Skeletal muscle tissue (tissue), 4 donors: ENCODE measurements around the gene RCN2. TPM values are rescaled to one million over a fixed set of nuclear protein-coding genes. Genes with fewer than 3 reads are reported as not detected.
"Not testable (repeated sequence)": the region's sequence is repeated elsewhere in the genome, so short reads cannot be mapped to it uniquely, and the experiment has no call there.

Source experiments
- H3K27ac ChIP-seq: one replicate; pipeline ENCODE4 v1.7.0; 2013; ENCODE audit warnings: mild to moderate bottlenecking, low read depth, low read length, inconsistent platforms
- H3K27me3 ChIP-seq, 3 donors: one replicate each; pipeline ENCODE4 v1.7.0; 2013; ENCODE audit warnings: low read length in 3 of 3; ENCODE audit not compliant: control insufficient read depth in 3 of 3, insufficient read depth in 3 of 3
- H3K36me3 ChIP-seq, 3 donors: one replicate each; pipeline ENCODE4 v1.7.0; 2013; ENCODE audit warnings: low read length in 3 of 3; ENCODE audit not compliant: control insufficient read depth in 3 of 3, insufficient read depth in 3 of 3
- H3K4me1 ChIP-seq, 3 donors: one replicate each; pipeline ENCODE4 v1.7.0; 2013; ENCODE audit warnings: low read length in 3 of 3, mild to moderate bottlenecking in 3 of 3; ENCODE audit not compliant: control insufficient read depth in 3 of 3, insufficient read depth in 3 of 3
- H3K4me3 ChIP-seq, 3 donors: one replicate each; pipeline ENCODE4 v1.7.0; 2013; ENCODE audit warnings: low read length in 3 of 3
- H3K9ac ChIP-seq, 3 donors: one replicate each; pipeline ENCODE4 v1.7.0; 2013; ENCODE audit warnings: low read length in 3 of 3, mild to moderate bottlenecking in 3 of 3, moderate library complexity in 2 of 3, low read depth in 1 of 3
- H3K9me3 ChIP-seq, 3 donors: one replicate each; pipeline ENCODE4 v1.7.0; 2013; ENCODE audit warnings: low read length in 3 of 3; ENCODE audit not compliant: control insufficient read depth in 3 of 3
- total RNA-seq: library from RNA; depleted of rRNA; stranded (reverse); fragments of >200 nt; gene quantifications from one replicate; pipeline ENCODE4 v1.2.3, GENCODE V29; 2014
- donor health status: Osteomylitis.

RCN2 gene
- 27.1 TPM for total RNA-seq

GRCh38 chr15:76931397-76932134 is at the start of gene RCN2:
TSS of gene RCN2 (plus strand) at chr15:76931749. CDS start at chr15:76931842, 93 bp downstream.
- peak within 1 kb of the TSS; percentile 75 to 84 (median 83) for H3K4me3 ChIP-seq
- H3K36me3 ChIP-seq, result peaks cover 15% of the 10 kb centered on the region in 3 donors
- H3K27ac ChIP-seq, result peak within 1 kb of the TSS; percentile 65
- peaks cover 5 to 14% (median 9%) of the 10 kb centered on the region in 3 donors for H3K4me1 ChIP-seq
- H3K9ac ChIP-seq, result peak within 1 kb of the TSS; percentile 75 to 88 (median 88)
- H3K27me3 ChIP-seq, result no peaks in the 10 kb centered on the region
- no peaks in the 10 kb centered on the region for H3K9me3 ChIP-seq

GRCh38 chr15:76885212-76885611 is 46.3 kb upstream of the RCN2 start:
- Histone ChIP-seq H3K9ac (no peak overlapping the region), H3K36me3 (peaks cover 0 to 7% (median 6%) of the 10 kb centered on the region in 3 donors), H3K27me3 (no peaks in the 10 kb centered on the region), H3K4me3 (no peak overlapping the region), H3K4me1 (no peaks in the 10 kb centered on the region), H3K9me3 (no peaks in the 10 kb centered on the region), H3K27ac (no peak overlapping the region)

GRCh38 chr15:76887280-76888141 is 44.0 kb upstream of the RCN2 start:
- not testable (repeated sequence) for H3K27ac ChIP-seq, H3K4me3 ChIP-seq, H3K27me3 ChIP-seq, H3K9ac ChIP-seq, H3K36me3 ChIP-seq, H3K9me3 ChIP-seq, H3K4me1 ChIP-seq

- H3K27ac ChIP-seq, H3K27me3 ChIP-seq, H3K4me3 ChIP-seq, H3K36me3 ChIP-seq, H3K4me1 ChIP-seq, H3K9ac ChIP-seq, H3K9me3 ChIP-seq: not testable (repeated sequence)
Measured at GRCh38 chr15:76892836-76893235, 38.7 kb upstream of the RCN2 start.

- no peaks in the 10 kb centered on the region for H3K27me3 ChIP-seq
Measured at GRCh38 chr15:76894174-76894573, 37.4 kb upstream of the RCN2 start.

GRCh38 chr15:76898102-76898501 is 33.4 kb upstream of the RCN2 start:
- Histone ChIP-seq H3K9me3 (no peaks in the 10 kb centered on the region), H3K27me3 (no peaks in the 10 kb centered on the region), H3K36me3 (no peaks in the 10 kb centered on the region), H3K4me3 (no peak overlapping the region), H3K4me1 (peaks cover 0 to under 1% (median under 1%) of the 10 kb centered on the region in 3 donors), H3K27ac (no peak overlapping the region), H3K9ac (no peak overlapping the region)

More at GRCh38 chr15:76894174-76894573, 37.4 kb upstream of the RCN2 start:
- no peak overlapping the region for H3K9ac ChIP-seq
- no peak overlapping the region for H3K4me3 ChIP-seq
- H3K27ac ChIP-seq, result no peak overlapping the region
- H3K4me1 ChIP-seq, result no peaks in the 10 kb centered on the region
- no peaks in the 10 kb centered on the region for H3K9me3 ChIP-seq
- H3K36me3 ChIP-seq, result no peaks in the 10 kb centered on the region

GRCh38 chr15:76899176-76899930 is 32.2 kb upstream of the RCN2 start:
- H3K27me3 ChIP-seq, H3K9me3 ChIP-seq, H3K27ac ChIP-seq, H3K9ac ChIP-seq, H3K36me3 ChIP-seq, H3K4me3 ChIP-seq: not testable (repeated sequence)
- H3K4me1 ChIP-seq, result peaks cover 7 to 13% (median 13%) of the 10 kb centered on the region in 3 donors

GRCh38 chr15:76899931-76900310 is 31.6 kb upstream of the RCN2 start:
- H3K36me3 ChIP-seq, H3K4me3 ChIP-seq, H3K27me3 ChIP-seq, H3K9ac ChIP-seq, H3K9me3 ChIP-seq, H3K27ac ChIP-seq: not testable (repeated sequence)
- H3K4me1 ChIP-seq, result peaks cover 10 to 17% (median 17%) of the 10 kb centered on the region in 3 donors

GRCh38 chr15:76901965-76902364 is 29.6 kb upstream of the RCN2 start:
- Histone ChIP-seq H3K4me3 (no peak overlapping the region), H3K27me3 (no peaks in the 10 kb centered on the region), H3K36me3 (no peaks in the 10 kb centered on the region), H3K4me1 (peaks cover 18 to 27% (median 23%) of the 10 kb centered on the region in 3 donors), H3K27ac (no peak overlapping the region), H3K9me3 (no peaks in the 10 kb centered on the region), H3K9ac (no peak overlapping the region)
